Measurements from ENCODE around the gene ZNF132.

Gene ZNF132

GRCh38 chr19:58398545-58398944 lies 41.4 kb downstream of the ZNF132 start:
- DNase-seq (ENCODE audit: extremely low read depth, low read depth), result no peak
- TF ChIP-seq CTCF (IDR thresholded peaks at IDR 0.05; ENCODE audit: low read depth, low read length, missing control alignments), result no peak
- H3K4me3 ChIP-seq (replicated peaks; ENCODE audit: low read depth, low read length), result no peak overlapping the region

- DNase-seq (ENCODE audit: extremely low read depth, low read depth), result no peak
- no peak overlapping the region for H3K4me3 ChIP-seq (replicated peaks; ENCODE audit: low read depth, low read length)
- TF ChIP-seq CTCF (IDR thresholded peaks at IDR 0.05; ENCODE audit: low read depth, low read length, missing control alignments), result no peak
Measured at GRCh38 chr19:58398087-58398486, 41.9 kb downstream of the ZNF132 start.

GRCh38 chr19:58397533-58398037 lies 42.4 kb downstream of the ZNF132 start:
- no peak for DNase-seq (ENCODE audit: extremely low read depth, low read depth)
- H3K4me3 ChIP-seq (replicated peaks; ENCODE audit: low read depth, low read length), result no peak overlapping the region
- no peak for TF ChIP-seq CTCF (IDR thresholded peaks at IDR 0.05; ENCODE audit: low read depth, low read length, missing control alignments)

GRCh38 chr19:58396691-58397532 lies 43.0 kb downstream of the ZNF132 start:
- no peak overlapping the region for H3K4me3 ChIP-seq (replicated peaks; ENCODE audit: low read depth, low read length)
- no peak for DNase-seq (ENCODE audit: extremely low read depth, low read depth)
- TF ChIP-seq CTCF (IDR thresholded peaks at IDR 0.05; ENCODE audit: low read depth, low read length, missing control alignments), result no peak

- DNase-seq (ENCODE audit: extremely low read depth, low read depth), result no peak
- no peak for TF ChIP-seq CTCF (IDR thresholded peaks at IDR 0.05; ENCODE audit: low read depth, low read length, missing control alignments)
- H3K4me3 ChIP-seq (replicated peaks; ENCODE audit: low read depth, low read length), result no peak overlapping the region
Measured at GRCh38 chr19:58395979-58396627, 43.9 kb downstream of the ZNF132 start.

- no peak within 1 kb of the TSS for H3K4me3 ChIP-seq (replicated peaks; ENCODE audit: low read depth, low read length)
- no peak for TF ChIP-seq CTCF (IDR thresholded peaks at IDR 0.05; ENCODE audit: low read depth, low read length, missing control alignments)
- no peak for DNase-seq (ENCODE audit: extremely low read depth, low read depth)
Measured at GRCh38 chr19:58395220-58395978, 44.6 kb downstream of the ZNF132 start, which contains the start of gene RNF225. Gene RNF225, plus strand, starts transcription at chr19:58395656. Its CDS starts 434 bp downstream, at chr19:58396090.
